H9 (cell line): ENCODE data around the gene RINT1. TPM values are rescaled to one million over a fixed set of nuclear protein-coding genes. Genes with fewer than 3 reads are reported as not detected.
A peak's percentile ranks its signal among the peaks of the same experiment; 100 is the strongest.

Source experiments
- DNase-seq: peaks from one replicate; pipeline ENCODE4 v3.0.0-alpha.2; 2017
- H2AFZ ChIP-seq: one replicate; pipeline ENCODE4 v1.6.1; 2013; ENCODE audit warnings: mild to moderate bottlenecking, low read length, control low read depth, moderate library complexity
- H2AK5ac ChIP-seq: 2 replicates; pipeline ENCODE4 v1.6.1; 2013; ENCODE audit warnings: low read length, control low read depth, mixed read lengths; ENCODE audit not compliant: insufficient read length
- H2BK120ac ChIP-seq: one replicate; pipeline ENCODE4 v1.6.1; 2013; ENCODE audit warnings: low read depth, mild to moderate bottlenecking, low read length, control low read depth, inconsistent platforms; ENCODE audit not compliant: poor library complexity, severe bottlenecking
- H2BK12ac ChIP-seq: 2 replicates; pipeline ENCODE4 v1.6.1; 2013; ENCODE audit warnings: low read length, control low read depth, mixed read lengths, low read depth; ENCODE audit not compliant: insufficient read length
- H2BK15ac ChIP-seq: 2 replicates; pipeline ENCODE4 v1.6.1; 2013; ENCODE audit warnings: low read depth, low read length, control low read depth
- H2BK20ac ChIP-seq: one replicate; pipeline ENCODE4 v1.6.1; 2013; ENCODE audit warnings: low read depth, mild to moderate bottlenecking, low read length, control low read depth, inconsistent platforms; ENCODE audit not compliant: poor library complexity, severe bottlenecking
- H2BK5ac ChIP-seq: 2 replicates; pipeline ENCODE4 v1.6.1; 2013; ENCODE audit warnings: low read length, control low read depth, mixed read lengths; ENCODE audit not compliant: insufficient read length
- H3K14ac ChIP-seq: 2 replicates; pipeline ENCODE4 v1.6.1; 2013; ENCODE audit warnings: low read length, control low read depth; ENCODE audit not compliant: insufficient read depth
- H3K18ac ChIP-seq: 2 replicates; pipeline ENCODE4 v1.6.1; 2013; ENCODE audit warnings: low read depth, mild to moderate bottlenecking, mixed read lengths, low read length, control low read depth; ENCODE audit not compliant: insufficient read length
- H3K23ac ChIP-seq: 2 replicates; pipeline ENCODE4 v1.6.1; 2013; ENCODE audit warnings: low read length, control low read depth, mixed read lengths, low read depth; ENCODE audit not compliant: insufficient read length
- H3K23me2 ChIP-seq: 2 replicates; pipeline ENCODE4 v1.6.1; 2013; ENCODE audit warnings: low read depth, mild to moderate bottlenecking, mixed read lengths, low read length, control low read depth; ENCODE audit not compliant: insufficient read length, poor library complexity, severe bottlenecking
- H3K27ac ChIP-seq: 2 replicates; pipeline ENCODE4 v1.5.1; 2013; ENCODE audit warnings: low read length, control low read depth, mixed read lengths, low read depth; ENCODE audit not compliant: insufficient read length
- H3K27me3 ChIP-seq: 2 replicates; pipeline ENCODE4 v1.6.1; 2013; ENCODE audit warnings: low read length, control low read depth, inconsistent platforms; ENCODE audit not compliant: insufficient read depth
- H3K4ac ChIP-seq: 2 replicates; pipeline ENCODE4 v1.6.1; 2013; ENCODE audit warnings: low read depth, mild to moderate bottlenecking, control low read depth, inconsistent platforms, low read length, moderate library complexity
- H3K4me1 ChIP-seq: 2 replicates; pipeline ENCODE4 v1.6.1; 2013; ENCODE audit warnings: low read length, control low read depth, inconsistent platforms; ENCODE audit not compliant: insufficient read depth
- H3K4me2 ChIP-seq: 2 replicates; pipeline ENCODE4 v1.6.1; 2013; ENCODE audit warnings: low read length, control low read depth, mixed read lengths; ENCODE audit not compliant: insufficient read length, insufficient read depth
- H3K56ac ChIP-seq: 2 replicates; pipeline ENCODE4 v1.6.1; 2013; ENCODE audit warnings: low read depth, mild to moderate bottlenecking, mixed read lengths, low read length, control low read depth; ENCODE audit not compliant: insufficient read length
- H3K79me1 ChIP-seq: 2 replicates; pipeline ENCODE4 v1.6.1; 2013; ENCODE audit warnings: low read depth, mild to moderate bottlenecking, moderate library complexity, low read length, control low read depth, inconsistent platforms; ENCODE audit not compliant: insufficient read depth, poor library complexity, severe bottlenecking
- H3K79me2 ChIP-seq: 2 replicates; pipeline ENCODE4 v1.6.1; 2013; ENCODE audit warnings: low read length, control low read depth, inconsistent platforms; ENCODE audit not compliant: insufficient read depth
- H3K9ac ChIP-seq: 2 replicates; pipeline ENCODE4 v1.6.1; 2013; ENCODE audit warnings: low read length, control low read depth, mixed read lengths; ENCODE audit not compliant: insufficient read length; ENCODE audit errors: extremely low read depth
- H3K9me3 ChIP-seq: one replicate; pipeline ENCODE4 v1.6.1; 2013; ENCODE audit warnings: low read depth, low read length, inconsistent platforms; ENCODE audit not compliant: control insufficient read depth
- H3T11ph ChIP-seq: one replicate; pipeline ENCODE4 v1.6.1; 2013; ENCODE audit warnings: mild to moderate bottlenecking, low read length, control low read depth, inconsistent platforms
- H4K20me1 ChIP-seq: one replicate; pipeline ENCODE4 v1.6.1; 2013; ENCODE audit not compliant: control insufficient read depth, insufficient read length, insufficient read depth
- H4K5ac ChIP-seq: 2 replicates; pipeline ENCODE4 v1.6.1; 2013; ENCODE audit warnings: low read depth, mild to moderate bottlenecking, mixed read lengths, low read length, control low read depth; ENCODE audit not compliant: insufficient read length
- H4K8ac ChIP-seq: replicated peaks from 2 replicates; pipeline ENCODE4 v1.6.1; 2013; ENCODE audit warnings: low read length, control low read depth, mixed read lengths, low read depth; ENCODE audit not compliant: insufficient read length
- H4K91ac ChIP-seq: 2 replicates; pipeline ENCODE4 v1.6.1; 2013; ENCODE audit warnings: low read depth, mild to moderate bottlenecking, moderate library complexity, mixed read lengths, low read length, control low read depth; ENCODE audit not compliant: insufficient read length
- H3K27ac Mint-ChIP-seq, 3 experiments: 2 replicates in 2 of 3; 3 replicates in 1 of 3; pipeline ENCODE4 v1.8.0; 2020 to 2021; ENCODE audit warnings: mixed read lengths in 3 of 3, mild to moderate bottlenecking in 1 of 3, moderate library complexity in 1 of 3
- H3K27me3 Mint-ChIP-seq: 2 replicates; pipeline ENCODE4 v1.8.0; 2021; ENCODE audit warnings: low read depth, mild to moderate bottlenecking, moderate library complexity, mixed read lengths
- H3K36me3 Mint-ChIP-seq, 3 experiments: 2 replicates in 2 of 3; 3 replicates in 1 of 3; pipeline ENCODE4 v1.8.0; 2020 to 2021; ENCODE audit warnings: low read depth in 3 of 3, mixed read lengths in 3 of 3; ENCODE audit not compliant: insufficient read depth in 1 of 3
- H3K4me1 Mint-ChIP-seq, 2 experiments: 2 replicates each; pipeline ENCODE4 v1.8.0; 2020; ENCODE audit warnings: mixed read lengths in 2 of 2
- H3K4me3 Mint-ChIP-seq, 2 experiments: 2 replicates in 1 of 2; 3 replicates in 1 of 2; pipeline ENCODE4 v1.8.0; 2020 to 2021; ENCODE audit warnings: mild to moderate bottlenecking in 2 of 2, mixed read lengths in 2 of 2, moderate library complexity in 1 of 2
- H3K9me3 Mint-ChIP-seq, 2 experiments: 2 replicates in 1 of 2; 3 replicates in 1 of 2; pipeline ENCODE4 v1.8.0; 2020; ENCODE audit warnings: mild to moderate bottlenecking in 2 of 2, mixed read lengths in 2 of 2, moderate library complexity in 1 of 2
- WGBS: extraction: QIAGEN DNeasy Blood & Tissue Kit; methylation state at CpG from one replicate; pipeline ENCODE4 v1.1.7; 2013; ENCODE audit warnings: missing lambda C conversion rate, low lambda C conversion rate, mixed read lengths; ENCODE audit not compliant: insufficient read length; ENCODE audit errors: extremely low coverage; 5-methylcytosine and 5-hydroxymethylcytosine counted together
- total RNA-seq: library from RNA; stranded (reverse); gene quantifications from 2 replicates; pipeline ENCODE4 v1.2.1, GENCODE V29; 2021
- TF ChIP-seq, protein P1 (sequence below): fragments of 200-600 bp; sonication (generic); conservative IDR thresholded peaks from 3 replicates; pipeline ENCODE4 v1.8.0; 2021; ENCODE audit warnings: antibody characterized with exemption, mild to moderate bottlenecking

The RINT1 gene
- total RNA-seq, 1 experiment from 2014 or later: 21.5 TPM

DNA sequence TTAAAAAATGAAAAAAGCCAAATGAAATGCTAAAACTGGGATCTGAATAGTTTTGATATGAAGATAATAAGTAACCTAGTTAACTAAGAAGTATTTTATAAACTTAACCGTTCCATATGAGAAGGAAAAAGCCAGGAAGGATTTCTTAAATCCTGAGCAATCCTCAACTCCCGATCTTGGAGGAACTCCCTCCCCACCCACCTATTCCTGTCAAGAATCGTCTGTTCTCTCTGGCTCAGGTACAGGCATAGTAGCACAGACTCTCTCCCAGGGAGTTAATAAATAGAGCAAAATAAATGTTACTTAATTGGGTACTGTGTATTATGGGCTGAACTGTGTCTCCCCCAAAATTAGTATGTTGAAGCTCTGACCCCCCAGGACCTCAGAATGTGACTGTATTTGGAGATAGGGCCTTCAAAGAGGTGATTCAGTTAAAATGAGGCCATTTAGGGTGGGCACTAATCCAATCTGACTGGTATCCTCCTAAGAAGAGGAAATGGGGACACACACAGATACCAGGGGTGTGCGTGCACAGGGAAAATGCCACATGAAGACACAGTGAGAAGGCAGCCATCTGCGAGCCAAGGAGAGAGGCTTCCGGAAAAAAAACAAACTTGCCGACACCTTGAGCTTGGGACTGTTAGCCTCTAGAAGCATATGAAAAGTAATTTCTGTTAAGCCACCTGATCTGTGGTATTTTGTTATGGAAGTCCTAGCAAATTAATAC lies 38.6 kb upstream of the RINT1 start:
- TF ChIP-seq, protein P1, sequence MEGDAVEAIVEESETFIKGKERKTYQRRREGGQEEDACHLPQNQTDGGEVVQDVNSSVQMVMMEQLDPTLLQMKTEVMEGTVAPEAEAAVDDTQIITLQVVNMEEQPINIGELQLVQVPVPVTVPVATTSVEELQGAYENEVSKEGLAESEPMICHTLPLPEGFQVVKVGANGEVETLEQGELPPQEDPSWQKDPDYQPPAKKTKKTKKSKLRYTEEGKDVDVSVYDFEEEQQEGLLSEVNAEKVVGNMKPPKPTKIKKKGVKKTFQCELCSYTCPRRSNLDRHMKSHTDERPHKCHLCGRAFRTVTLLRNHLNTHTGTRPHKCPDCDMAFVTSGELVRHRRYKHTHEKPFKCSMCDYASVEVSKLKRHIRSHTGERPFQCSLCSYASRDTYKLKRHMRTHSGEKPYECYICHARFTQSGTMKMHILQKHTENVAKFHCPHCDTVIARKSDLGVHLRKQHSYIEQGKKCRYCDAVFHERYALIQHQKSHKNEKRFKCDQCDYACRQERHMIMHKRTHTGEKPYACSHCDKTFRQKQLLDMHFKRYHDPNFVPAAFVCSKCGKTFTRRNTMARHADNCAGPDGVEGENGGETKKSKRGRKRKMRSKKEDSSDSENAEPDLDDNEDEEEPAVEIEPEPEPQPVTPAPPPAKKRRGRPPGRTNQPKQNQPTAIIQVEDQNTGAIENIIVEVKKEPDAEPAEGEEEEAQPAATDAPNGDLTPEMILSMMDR: no peak
- no peak overlapping the region for H3K23ac ChIP-seq
- H2BK20ac ChIP-seq: no peak overlapping the region
- H3K23me2 ChIP-seq: no peaks in the 10 kb centered on the region
- H3K4ac ChIP-seq: no peak overlapping the region
- H3K36me3 Mint-ChIP-seq: peaks cover 10 to 45% (median 17%) of the 10 kb centered on the region in 3 experiments; a peak in 6 of 7 replicates
- H3K4me3 Mint-ChIP-seq: no peak overlapping the region
- no peak overlapping the region for H2BK15ac ChIP-seq
- H3K4me2 ChIP-seq: no peak overlapping the region
- H4K8ac ChIP-seq: no peak overlapping the region
- H3K56ac ChIP-seq: no peak overlapping the region
- H3K18ac ChIP-seq: no peak overlapping the region
- no peak overlapping the region for H3K14ac ChIP-seq
- H2BK120ac ChIP-seq: no peak overlapping the region
- H3T11ph ChIP-seq: no peak overlapping the region
- H2AFZ ChIP-seq: no peak overlapping the region
- no peaks in the 10 kb centered on the region for H3K27me3 Mint-ChIP-seq
- H4K5ac ChIP-seq: no peak overlapping the region
- no peaks in the 10 kb centered on the region for H3K4me1 ChIP-seq
- no peaks in the 10 kb centered on the region; a peak in 1 of 4 replicates for H3K4me1 Mint-ChIP-seq
- no peaks in the 10 kb centered on the region for H3K79me2 ChIP-seq
- no peaks in the 10 kb centered on the region for H3K27me3 ChIP-seq
- no CpG with 5 or more reads among the region's 7 CpGs for WGBS
- peak overlapping the region in 2 of 3 experiments; percentile 34 to 85; a peak in 2 of 7 replicates for H3K27ac Mint-ChIP-seq
- no peaks in the 10 kb centered on the region for H4K20me1 ChIP-seq
- no peak overlapping the region for H4K91ac ChIP-seq
- no peak for DNase-seq
- H3K9me3 Mint-ChIP-seq: no peaks in the 10 kb centered on the region
- no peak overlapping the region for H2BK12ac ChIP-seq
- H2BK5ac ChIP-seq: no peak overlapping the region
- H3K79me1 ChIP-seq: no peaks in the 10 kb centered on the region
- no peak overlapping the region for H2AK5ac ChIP-seq
- no peak overlapping the region for H3K9ac ChIP-seq
- no peak overlapping the region for H3K27ac ChIP-seq
- H3K9me3 ChIP-seq: no peaks in the 10 kb centered on the region
